Measurements from ENCODE around the gene TRIM9.

Gene TRIM9

GRCh38 chr14:50932592-50933495 lies 162.1 kb downstream of the TRIM9 start:
- DNase-seq, result no peak

GRCh38 chr14:50932156-50932555 lies 162.7 kb downstream of the TRIM9 start:
- DNase-seq, result no peak

- DNase-seq, result no peak
Measured at GRCh38 chr14:50931559-50931958, 163.3 kb downstream of the TRIM9 start.

- no peak for DNase-seq
Measured at GRCh38 chr14:50929506-50929905, 165.4 kb downstream of the TRIM9 start.

GRCh38 chr14:50928002-50928635 lies 166.8 kb downstream of the TRIM9 start:
- no peak for DNase-seq

- DNase-seq, result no peak
Measured at GRCh38 chr14:50926851-50927386, 168.0 kb downstream of the TRIM9 start.
